ENCODE results near the gene PGS1.

GRCh38 chr17:78460176-78460675 lies 81.8 kb downstream of the PGS1 start:
- TF ChIP-seq POLR2A (IDR thresholded peaks at IDR 0.05) (no peak), POLR2AphosphoS5 (IDR thresholded peaks at IDR 0.05) (no peak), EP300 (IDR thresholded peaks at IDR 0.05) (no peak)
- TF ChIP-seq, protein P1, sequence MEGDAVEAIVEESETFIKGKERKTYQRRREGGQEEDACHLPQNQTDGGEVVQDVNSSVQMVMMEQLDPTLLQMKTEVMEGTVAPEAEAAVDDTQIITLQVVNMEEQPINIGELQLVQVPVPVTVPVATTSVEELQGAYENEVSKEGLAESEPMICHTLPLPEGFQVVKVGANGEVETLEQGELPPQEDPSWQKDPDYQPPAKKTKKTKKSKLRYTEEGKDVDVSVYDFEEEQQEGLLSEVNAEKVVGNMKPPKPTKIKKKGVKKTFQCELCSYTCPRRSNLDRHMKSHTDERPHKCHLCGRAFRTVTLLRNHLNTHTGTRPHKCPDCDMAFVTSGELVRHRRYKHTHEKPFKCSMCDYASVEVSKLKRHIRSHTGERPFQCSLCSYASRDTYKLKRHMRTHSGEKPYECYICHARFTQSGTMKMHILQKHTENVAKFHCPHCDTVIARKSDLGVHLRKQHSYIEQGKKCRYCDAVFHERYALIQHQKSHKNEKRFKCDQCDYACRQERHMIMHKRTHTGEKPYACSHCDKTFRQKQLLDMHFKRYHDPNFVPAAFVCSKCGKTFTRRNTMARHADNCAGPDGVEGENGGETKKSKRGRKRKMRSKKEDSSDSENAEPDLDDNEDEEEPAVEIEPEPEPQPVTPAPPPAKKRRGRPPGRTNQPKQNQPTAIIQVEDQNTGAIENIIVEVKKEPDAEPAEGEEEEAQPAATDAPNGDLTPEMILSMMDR (IDR thresholded peaks at IDR 0.05) = no peak
